GM13976 (cell line): ENCODE results near the gene SUCNR1.

ENCODE experiments used
- DNase-seq: peaks from one replicate; pipeline ENCODE4 v3.0.0; 2012; ENCODE audit warnings: low spot score
- in situ Hi-C: fragments of 300-500 bp; cut with MboI; formaldehyde crosslinking; loops from one replicate; pipeline ENCODE4 v1.12.0; 2022; ENCODE audit warnings: low sequenced_read_pairs, mixed read lengths, inconsistent platforms; ENCODE audit not compliant: unreplicated experiment
- TF ChIP-seq, protein P1 (sequence below): IDR thresholded peaks from 2 replicates; pipeline ENCODE4 v1.5.1; 2012; ENCODE audit warnings: borderline replicate concordance, mild to moderate bottlenecking; ENCODE audit not compliant: insufficient read depth; ENCODE audit errors: extremely low read depth, missing control alignments, control extremely low read depth

Gene SUCNR1, protein sequence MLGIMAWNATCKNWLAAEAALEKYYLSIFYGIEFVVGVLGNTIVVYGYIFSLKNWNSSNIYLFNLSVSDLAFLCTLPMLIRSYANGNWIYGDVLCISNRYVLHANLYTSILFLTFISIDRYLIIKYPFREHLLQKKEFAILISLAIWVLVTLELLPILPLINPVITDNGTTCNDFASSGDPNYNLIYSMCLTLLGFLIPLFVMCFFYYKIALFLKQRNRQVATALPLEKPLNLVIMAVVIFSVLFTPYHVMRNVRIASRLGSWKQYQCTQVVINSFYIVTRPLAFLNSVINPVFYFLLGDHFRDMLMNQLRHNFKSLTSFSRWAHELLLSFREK

DNA sequence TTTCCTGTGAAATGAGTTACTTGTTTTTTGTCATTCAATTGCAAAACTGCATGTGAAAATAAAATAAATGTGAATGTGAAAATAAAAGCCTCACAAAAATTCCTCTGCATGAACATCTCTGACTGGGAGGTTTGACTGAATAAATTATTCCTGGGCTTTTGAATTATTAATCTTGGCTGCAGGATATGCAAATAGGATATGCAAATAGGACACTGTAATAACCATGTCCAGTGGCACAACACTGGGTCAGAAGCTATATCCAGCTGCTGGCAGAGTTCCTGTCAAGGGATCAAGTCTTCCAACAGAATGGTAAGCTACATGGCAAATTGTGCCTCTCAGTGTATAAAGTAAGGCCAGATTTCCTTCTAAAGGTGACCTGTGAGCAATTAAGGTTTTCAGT, at the start of gene SUCNR1:
Gene SUCNR1 (plus strand): TSS at position 246 of the 400 bp plus-strand sequence. CDS start 6,250 bp downstream, outside the sequence.
- TF ChIP-seq, protein P1, sequence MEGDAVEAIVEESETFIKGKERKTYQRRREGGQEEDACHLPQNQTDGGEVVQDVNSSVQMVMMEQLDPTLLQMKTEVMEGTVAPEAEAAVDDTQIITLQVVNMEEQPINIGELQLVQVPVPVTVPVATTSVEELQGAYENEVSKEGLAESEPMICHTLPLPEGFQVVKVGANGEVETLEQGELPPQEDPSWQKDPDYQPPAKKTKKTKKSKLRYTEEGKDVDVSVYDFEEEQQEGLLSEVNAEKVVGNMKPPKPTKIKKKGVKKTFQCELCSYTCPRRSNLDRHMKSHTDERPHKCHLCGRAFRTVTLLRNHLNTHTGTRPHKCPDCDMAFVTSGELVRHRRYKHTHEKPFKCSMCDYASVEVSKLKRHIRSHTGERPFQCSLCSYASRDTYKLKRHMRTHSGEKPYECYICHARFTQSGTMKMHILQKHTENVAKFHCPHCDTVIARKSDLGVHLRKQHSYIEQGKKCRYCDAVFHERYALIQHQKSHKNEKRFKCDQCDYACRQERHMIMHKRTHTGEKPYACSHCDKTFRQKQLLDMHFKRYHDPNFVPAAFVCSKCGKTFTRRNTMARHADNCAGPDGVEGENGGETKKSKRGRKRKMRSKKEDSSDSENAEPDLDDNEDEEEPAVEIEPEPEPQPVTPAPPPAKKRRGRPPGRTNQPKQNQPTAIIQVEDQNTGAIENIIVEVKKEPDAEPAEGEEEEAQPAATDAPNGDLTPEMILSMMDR = no peak
- DNase-seq = no peak
- in situ Hi-C loops = no loop called here

DNA sequence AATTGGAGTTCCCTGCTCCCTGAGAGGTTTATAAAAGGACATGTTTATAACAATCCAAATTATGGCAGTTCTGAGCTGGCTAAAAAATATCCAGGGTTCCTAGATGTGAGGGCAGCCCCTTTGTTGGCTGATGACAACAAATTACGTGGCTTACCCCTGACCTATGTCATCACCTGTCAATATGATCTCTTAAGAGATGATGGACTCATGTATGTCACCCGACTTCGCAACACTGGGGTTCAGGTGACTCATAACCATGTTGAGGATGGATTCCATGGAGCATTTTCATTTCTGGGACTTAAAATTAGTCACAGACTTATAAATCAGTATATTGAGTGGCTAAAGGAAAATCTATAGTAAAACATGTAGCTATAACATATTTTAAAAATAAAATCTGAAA, 45.6 kb upstream of the SUCNR1 start:
- in situ Hi-C loops = no loop called here
- TF ChIP-seq, protein P1 = no peak
- no peak for DNase-seq

DNA sequence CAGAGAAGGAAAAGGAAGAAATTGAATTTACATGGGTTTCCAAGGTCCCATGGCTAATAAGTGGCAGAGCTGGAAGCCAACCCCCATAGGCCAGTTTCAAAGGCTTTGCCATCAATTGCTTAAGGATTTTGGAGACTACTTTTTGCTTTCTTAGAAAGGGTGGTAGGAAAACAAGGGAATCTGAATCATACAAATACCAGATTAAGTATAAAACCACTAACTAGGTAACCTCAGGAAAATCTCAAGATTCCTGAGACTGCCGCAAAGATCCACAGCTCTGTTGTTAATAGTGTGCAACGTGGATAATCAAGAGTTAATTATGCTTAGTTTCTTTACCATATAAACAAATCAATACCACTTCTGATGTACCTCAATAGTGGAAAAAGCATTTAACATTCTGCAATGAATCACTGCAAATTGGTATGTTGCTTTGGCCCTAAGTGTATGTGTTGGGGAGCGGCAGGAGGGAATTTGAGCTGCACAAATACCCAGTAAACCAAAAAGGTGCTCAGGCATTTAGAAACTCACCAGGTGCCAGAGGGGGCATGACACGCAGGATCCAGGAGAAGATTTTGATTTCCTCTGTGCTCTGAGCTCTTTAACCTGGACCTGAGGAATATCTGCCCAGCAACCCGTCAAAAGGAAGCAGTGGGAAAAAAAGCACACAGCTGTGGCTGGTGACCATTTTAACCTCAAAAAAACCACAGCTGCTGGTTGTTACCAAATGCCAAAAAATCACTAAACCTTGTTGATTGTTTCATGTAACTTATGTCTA, 37.5 kb upstream of the SUCNR1 start:
- DNase-seq = no peak
- in situ Hi-C loops = loop anchor here (10.0 kb wide), 2 partner anchors 391 to 671 kb away; no protein-coding TSS in a partner anchor
- TF ChIP-seq, protein P1 = no peak

DNA sequence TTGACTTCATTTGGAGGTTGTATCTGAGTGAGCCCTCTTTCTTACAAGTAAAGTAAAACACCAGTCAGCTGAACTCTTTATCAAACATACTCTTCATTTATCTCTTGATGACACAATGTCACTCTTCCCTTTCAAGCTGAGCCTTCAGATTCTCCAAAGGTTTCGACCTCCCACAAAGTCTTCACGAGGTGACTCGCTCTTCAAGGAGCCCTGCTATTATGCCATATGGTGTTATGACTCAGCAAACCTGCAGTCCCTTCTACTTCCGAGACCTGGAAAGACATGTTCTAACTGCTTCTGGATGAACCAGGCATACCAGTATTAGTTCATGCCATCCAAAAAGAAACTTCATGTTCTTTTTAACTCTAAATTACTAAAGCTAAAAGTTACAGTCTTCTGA, 36.4 kb upstream of the SUCNR1 start:
- in situ Hi-C loops = loop anchor here (10.0 kb wide), 2 partner anchors 392 to 672 kb away; no protein-coding TSS in a partner anchor
- DNase-seq = no peak
- TF ChIP-seq, protein P1 = no peak

DNA sequence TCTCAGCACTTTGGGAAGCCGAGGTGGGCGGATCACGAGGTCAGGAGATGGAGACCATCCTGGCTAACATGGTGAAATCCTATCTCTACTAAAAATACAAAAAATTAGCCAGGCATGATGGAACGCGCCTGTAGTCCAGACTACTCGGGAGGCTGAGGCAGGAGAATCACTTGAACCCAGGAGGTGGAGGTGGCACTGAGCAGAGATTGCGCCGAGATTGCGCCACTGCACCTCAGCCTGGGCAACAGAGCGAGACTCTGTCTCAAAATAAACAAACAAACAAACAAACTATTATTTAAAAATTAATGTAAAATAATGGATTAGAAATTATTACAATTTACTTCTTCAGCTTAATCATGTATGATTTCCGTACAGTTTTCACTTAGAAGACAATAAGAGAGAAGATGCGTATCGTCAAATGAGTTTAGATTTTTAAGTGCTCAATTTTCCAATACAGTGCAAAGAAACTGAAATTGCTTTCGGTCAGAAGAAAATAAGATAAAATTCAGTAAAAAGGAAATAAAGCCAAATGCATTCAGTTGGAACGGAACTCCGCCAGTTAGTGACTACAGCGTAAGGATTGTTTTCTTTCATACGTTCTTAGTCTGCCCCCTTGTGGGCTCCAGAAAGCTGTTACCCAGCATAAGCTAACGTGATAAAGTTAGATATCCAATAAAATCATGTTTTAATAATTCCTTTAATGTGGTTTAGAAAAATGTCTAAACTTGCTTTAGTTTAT, 34.7 kb upstream of the SUCNR1 start:
- TF ChIP-seq, protein P1 = peak; percentile 71
- peak; percentile 42 for DNase-seq
- in situ Hi-C loops = loop anchor here (10.0 kb wide), 2 partner anchors 394 to 674 kb away; no protein-coding TSS in a partner anchor

DNA sequence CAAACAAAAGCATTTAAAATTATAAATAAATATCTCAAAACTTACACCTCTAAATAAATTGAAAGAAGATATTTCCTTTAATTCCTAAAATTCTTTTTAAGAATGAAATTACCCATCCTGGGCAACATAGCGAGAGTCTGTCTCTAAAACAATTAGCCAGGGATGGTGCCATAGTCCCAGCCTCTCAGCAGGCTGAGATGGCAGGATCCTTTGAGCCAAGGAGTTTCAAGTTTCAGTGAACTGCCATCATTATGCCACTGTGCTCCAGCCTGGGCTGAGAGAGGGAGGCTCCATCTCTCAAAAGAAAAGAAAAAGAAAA, 34.2 kb upstream of the SUCNR1 start:
- no peak for DNase-seq
- in situ Hi-C loops = loop anchor here (10.0 kb wide), 2 partner anchors 394 to 674 kb away; no protein-coding TSS in a partner anchor
- TF ChIP-seq, protein P1 = no peak
